ENCODE measurements around the gene MMP25.
"Not testable (repeated sequence)": the region's sequence is repeated elsewhere in the genome, so short reads cannot be mapped to it uniquely, and the experiment has no call there.

DNA sequence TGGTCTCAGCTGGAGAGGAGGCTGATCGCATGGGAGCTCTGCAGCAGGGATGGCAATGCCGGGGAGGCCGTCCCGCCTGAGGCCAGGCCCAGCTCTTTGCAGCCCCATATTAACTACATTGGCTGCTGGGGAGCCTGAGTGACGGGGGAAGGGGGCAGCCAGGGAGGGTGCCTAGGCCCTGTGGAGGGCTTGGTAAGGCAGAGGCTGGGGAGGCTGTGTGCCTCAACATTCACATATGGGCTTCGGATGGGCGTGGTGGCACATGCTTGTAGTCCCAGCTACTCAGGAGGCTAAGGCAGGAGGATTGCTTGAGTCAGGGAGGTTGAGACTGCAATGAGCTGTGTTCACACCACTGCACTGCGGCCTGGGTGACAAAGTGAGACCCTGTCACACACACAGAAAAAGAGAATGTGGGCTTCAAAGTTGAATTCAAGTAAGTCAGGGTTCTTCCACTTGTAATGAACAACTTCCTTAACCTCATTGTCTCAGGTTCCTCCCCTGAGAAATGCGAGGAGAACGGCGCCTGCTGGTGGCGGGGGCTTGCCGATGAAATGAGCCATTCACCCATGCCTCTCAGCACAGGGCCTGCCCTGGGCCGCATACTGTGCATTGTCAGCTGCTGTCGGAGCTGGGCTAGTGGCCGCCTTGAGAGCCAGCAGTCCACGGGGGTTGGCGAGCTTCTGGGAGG lies 26.4 kb downstream of the MMP25 start:
- TF ChIP-seq, protein P1, sequence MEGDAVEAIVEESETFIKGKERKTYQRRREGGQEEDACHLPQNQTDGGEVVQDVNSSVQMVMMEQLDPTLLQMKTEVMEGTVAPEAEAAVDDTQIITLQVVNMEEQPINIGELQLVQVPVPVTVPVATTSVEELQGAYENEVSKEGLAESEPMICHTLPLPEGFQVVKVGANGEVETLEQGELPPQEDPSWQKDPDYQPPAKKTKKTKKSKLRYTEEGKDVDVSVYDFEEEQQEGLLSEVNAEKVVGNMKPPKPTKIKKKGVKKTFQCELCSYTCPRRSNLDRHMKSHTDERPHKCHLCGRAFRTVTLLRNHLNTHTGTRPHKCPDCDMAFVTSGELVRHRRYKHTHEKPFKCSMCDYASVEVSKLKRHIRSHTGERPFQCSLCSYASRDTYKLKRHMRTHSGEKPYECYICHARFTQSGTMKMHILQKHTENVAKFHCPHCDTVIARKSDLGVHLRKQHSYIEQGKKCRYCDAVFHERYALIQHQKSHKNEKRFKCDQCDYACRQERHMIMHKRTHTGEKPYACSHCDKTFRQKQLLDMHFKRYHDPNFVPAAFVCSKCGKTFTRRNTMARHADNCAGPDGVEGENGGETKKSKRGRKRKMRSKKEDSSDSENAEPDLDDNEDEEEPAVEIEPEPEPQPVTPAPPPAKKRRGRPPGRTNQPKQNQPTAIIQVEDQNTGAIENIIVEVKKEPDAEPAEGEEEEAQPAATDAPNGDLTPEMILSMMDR (IDR thresholded peaks at IDR 0.05 in 2 of 3, conservative IDR thresholded peaks at IDR 0.05 in 1 of 3; ENCODE audit: control insufficient read depth in 2 of 3, extremely low read depth in 1 of 3, insufficient read depth in 1 of 3, low read depth in 3 of 3, low read length in 3 of 3): not testable (repeated sequence)
- TF ChIP-seq BHLHE40 (IDR thresholded peaks at IDR 0.05; ENCODE audit: borderline replicate concordance in 1 of 2, low read depth in 2 of 2, low read length in 1 of 2); TARDBP (IDR thresholded peaks at IDR 0.05; ENCODE audit: borderline replicate concordance); FOXM1 (IDR thresholded peaks at IDR 0.05; ENCODE audit: low read depth, low read length); HDAC6 (IDR thresholded peaks at IDR 0.05; ENCODE audit: unreplicated experiment); POLR2A (IDR thresholded peaks at IDR 0.05; ENCODE audit: low read depth, low read length); CBX3 (IDR thresholded peaks at IDR 0.05; ENCODE audit: borderline replicate concordance, low read depth); HDAC2 (IDR thresholded peaks at IDR 0.05); RAD21 (IDR thresholded peaks at IDR 0.05; ENCODE audit: insufficient read depth, low read depth, low read length): not testable (repeated sequence)
